Psoas muscle (tissue), 8 donors: ENCODE data around the gene OBSCN. TPM values are rescaled to one million over a fixed set of nuclear protein-coding genes. Genes with fewer than 3 reads are reported as not detected.

Experiments
- ATAC-seq, 4 donors: fragments of 200-7000 bp; cut with Tn5 transposase; one replicate each; pipeline ENCODE4 v1.9.1; 2020; ENCODE audit warnings: moderate library complexity in 3 of 4, mild to moderate bottlenecking in 2 of 4
- DNase-seq, 2 donors: peaks; one replicate each; pipeline ENCODE4 v3.0.0-alpha.2; 2020
- H3K27ac ChIP-seq: fragments of 200-600 bp; one replicate; pipeline ENCODE4 v1.8.0; 2022
- H3K27me3 ChIP-seq, 3 donors: fragments of 200-600 bp in 1 of 3; one replicate each; pipeline versions ENCODE4 v1.6.1 to v1.8.0; 2013 to 2022; ENCODE audit warnings: low read length in 2 of 3, mild to moderate bottlenecking in 2 of 3, moderate library complexity in 1 of 3; ENCODE audit not compliant: insufficient read depth in 3 of 3
- H3K36me3 ChIP-seq, 2 donors: fragments of 200-600 bp in 1 of 2; one replicate each; pipeline versions ENCODE4 v1.6.1 to v1.8.0; 2013 to 2022; ENCODE audit warnings: low read depth in 1 of 2, mild to moderate bottlenecking in 1 of 2, moderate library complexity in 1 of 2; ENCODE audit not compliant: insufficient read depth in 1 of 2
- H3K4me1 ChIP-seq: fragments of 200-600 bp; one replicate; pipeline ENCODE4 v1.8.0; 2022
- H3K4me3 ChIP-seq: fragments of 200-600 bp; one replicate; pipeline ENCODE4 v1.8.0; 2022; ENCODE audit warnings: mild to moderate bottlenecking
- H3K9me3 ChIP-seq: fragments of 200-600 bp; one replicate; pipeline ENCODE4 v1.8.0; 2022
- CTCF ChIP-seq: fragments of 200-600 bp; IDR thresholded peaks from one replicate; pipeline ENCODE4 v1.8.0; 2022; ENCODE audit warnings: antibody characterized with exemption
- WGBS, 3 donors: extraction: QIAGEN DNeasy Blood & Tissue Kit; methylation state at CpG; one replicate each; pipeline versions ENCODE4 v1.1.6 to v1.1.7; 2013; 5-methylcytosine and 5-hydroxymethylcytosine counted together
- intact Hi-C, 2 donors: fragments of 100-400 bp; cut with DNase I; formaldehyde crosslinking; loops; one replicate each; pipeline versions ENCODE4 v1.11.0 to v1.14.2; 2022
- polyA plus RNA-seq, 3 donors: library from polyadenylated mRNA; stranded (reverse); fragments of 200-250 nt; gene quantifications; one replicate each; pipeline ENCODE4 v1.2.3, GENCODE V29; 2013
- total RNA-seq, 4 donors: library from RNA; stranded (reverse); fragmentation: NEBNext Ultra II Directional in 2 of 4; extraction: Animal tissue kit (Norgen Biotek cat#: 25700) in 2 of 4; gene quantifications; one replicate each; pipeline versions ENCODE4 v1.2.1 to v1.2.4, GENCODE V29; 2021 to 2023
- donor health status: healthy with polysubstance abuse.
- donor health status: DM: no; HTN: no; CAD: no; lungs with moderate emphysema.
- donor health status: Bipolar disorder and iron deficiency.
- donor health status: healthy.
- donor health status: DM: yes; HTN: yes; CAD: no.
- donor health status: DM: no; HTN: no; CAD: no.
- donor health status: DM: no; HTN: no; CAD: no.
- donor health status: DM: yes; HTN: yes; CAD: no.

OBSCN gene
- total and polyA plus RNA-seq, 7 donors = 397 to 1,869 (median 1,061) TPM

GRCh38 chr1:228317891-228318810 is 110.3 kb downstream of the OBSCN start:
- intact Hi-C loops = no loop called here
- TF ChIP-seq CTCF = no peak
- Histone ChIP-seq H3K27me3 (no peaks in the 10 kb centered on the region), H3K4me3 (no peak overlapping the region), H3K27ac (no peak overlapping the region), H3K9me3 (no peaks in the 10 kb centered on the region), H3K4me1 (peaks cover 8% of the 10 kb centered on the region), H3K36me3 (peaks cover 9 to 92% of the 10 kb centered on the region in 2 donors)
- DNase-seq (peak in 1 of 2 donors; percentile 50), ATAC-seq (no peak)
- WGBS, 3 donors = 80 to 90% (median 90%) methylated on average over 15 to 16 of the region's 16 CpGs

GRCh38 chr1:228318823-228319241 is 111.0 kb downstream of the OBSCN start:
- Histone ChIP-seq H3K4me3 (no peak overlapping the region), H3K27me3 (no peaks in the 10 kb centered on the region), H3K9me3 (no peaks in the 10 kb centered on the region), H3K4me1 (peaks cover 8% of the 10 kb centered on the region), H3K36me3 (peaks cover 9 to 92% of the 10 kb centered on the region in 2 donors), H3K27ac (no peak overlapping the region)
- DNase-seq (peak; percentile 20 to 55), ATAC-seq (peak in 1 of 4 donors; percentile 4)
- no peak for TF ChIP-seq CTCF
- intact Hi-C loops = no loop called here
- 82 to 89% (median 83%) methylated on average over 15 of the region's 15 CpGs for WGBS, 3 donors

- H3K27me3 ChIP-seq = no peaks in the 10 kb centered on the region
- no peaks in the 10 kb centered on the region for H3K9me3 ChIP-seq
- intact Hi-C loops = no loop called here
- peaks cover 9 to 96% of the 10 kb centered on the region in 2 donors for H3K36me3 ChIP-seq
- ATAC-seq = no peak
- TF ChIP-seq CTCF = no peak
- WGBS, 3 donors = 85 to 90% (median 89%) methylated on average over 4 of the region's 4 CpGs
- no peak overlapping the region for H3K4me3 ChIP-seq
- peaks cover 6% of the 10 kb centered on the region for H3K4me1 ChIP-seq
- DNase-seq = no peak
- no peak overlapping the region for H3K27ac ChIP-seq
Observed at GRCh38 chr1:228319352-228320088, 111.7 kb downstream of the OBSCN start.

- 94 to 97% (median 96%) methylated on average over 3 of the region's 3 CpGs for WGBS, 3 donors
- TF ChIP-seq CTCF = no peak
- peaks cover 4% of the 10 kb centered on the region for H3K4me1 ChIP-seq
- H3K36me3 ChIP-seq = peaks cover 9 to 99% of the 10 kb centered on the region in 2 donors
- H3K27ac ChIP-seq = no peak overlapping the region
- ATAC-seq = no peak
- H3K4me3 ChIP-seq = no peak overlapping the region
- H3K9me3 ChIP-seq = no peaks in the 10 kb centered on the region
- H3K27me3 ChIP-seq = no peaks in the 10 kb centered on the region
- intact Hi-C loops = no loop called here
- DNase-seq = no peak
Observed at GRCh38 chr1:228320394-228320793, 112.5 kb downstream of the OBSCN start.
